NCI-H345 (cell line): ENCODE measurements around the gene TNFRSF11A.
A peak's percentile ranks its signal among the peaks of the same experiment; 100 is the strongest.

Experiments
- DNase-seq: peaks from one replicate; lab custom pipeline; 2025; lab: John Stamatoyannopoulos, UW

TNFRSF11A gene

GRCh38 chr18:62325806-62326645, 916 bp downstream of the TNFRSF11A start:
- peak; percentile 33 for DNase-seq

- DNase-seq: no peak
Measured at GRCh38 chr18:62326646-62327348, 1.7 kb downstream of the TNFRSF11A start.

- no peak for DNase-seq
Measured at GRCh38 chr18:62327977-62328376, 2.9 kb downstream of the TNFRSF11A start.

GRCh38 chr18:62328586-62329525, 3.7 kb downstream of the TNFRSF11A start:
- DNase-seq: peak; percentile 49

GRCh38 chr18:62329691-62330454, 4.8 kb downstream of the TNFRSF11A start:
- DNase-seq: no peak

- DNase-seq: no peak
Measured at GRCh38 chr18:62330650-62331049, 5.5 kb downstream of the TNFRSF11A start.

GRCh38 chr18:62331581-62332356, 6.7 kb downstream of the TNFRSF11A start:
- DNase-seq: no peak

- no peak for DNase-seq
Measured at GRCh38 chr18:62332431-62332830, 7.3 kb downstream of the TNFRSF11A start.

- no peak for DNase-seq
Measured at GRCh38 chr18:62332964-62333695, 8.0 kb downstream of the TNFRSF11A start.

- no peak for DNase-seq
Measured at GRCh38 chr18:62334120-62334519, 9.0 kb downstream of the TNFRSF11A start.

GRCh38 chr18:62335494-62335893, 10.4 kb downstream of the TNFRSF11A start:
- no peak for DNase-seq

- DNase-seq: no peak
Measured at GRCh38 chr18:62336618-62337017, 11.5 kb downstream of the TNFRSF11A start.

GRCh38 chr18:62337336-62337735, 12.2 kb downstream of the TNFRSF11A start:
- no peak for DNase-seq

- DNase-seq: no peak
Measured at GRCh38 chr18:62338446-62339105, 13.5 kb downstream of the TNFRSF11A start.

- DNase-seq: no peak
Measured at GRCh38 chr18:62339106-62339988, 14.2 kb downstream of the TNFRSF11A start.

- no peak for DNase-seq
Measured at GRCh38 chr18:62340996-62341395, 15.9 kb downstream of the TNFRSF11A start.

- DNase-seq: peak; percentile 85
Measured at GRCh38 chr18:62341473-62341872, 16.4 kb downstream of the TNFRSF11A start.

- no peak for DNase-seq
Measured at GRCh38 chr18:62342884-62343283, 17.8 kb downstream of the TNFRSF11A start.
